ENCODE data around the gene C3AR1.

DNA sequence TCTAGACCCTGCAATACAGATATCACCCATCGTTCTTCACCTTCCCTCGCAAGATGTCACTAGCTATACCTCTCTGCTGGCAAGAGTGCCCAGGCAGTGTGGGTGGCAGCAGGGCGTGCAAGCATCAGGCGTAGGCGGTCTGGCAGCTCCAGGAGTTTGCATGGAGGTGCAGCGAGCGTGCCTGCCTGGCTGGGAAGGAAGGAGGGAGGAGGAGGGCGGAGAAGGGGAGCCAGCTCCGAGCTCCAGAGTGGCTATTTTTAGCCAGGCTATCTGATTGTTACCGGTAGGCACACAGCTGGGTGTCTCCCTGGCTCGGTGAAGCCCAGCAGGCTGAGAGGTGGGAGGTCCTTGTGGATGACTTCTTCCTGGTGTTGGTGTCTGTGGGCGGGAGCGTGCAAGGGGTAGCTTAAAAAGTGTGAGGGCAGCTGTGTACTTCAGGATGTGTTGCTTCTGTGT is 27.5 kb downstream of the C3AR1 start:
- no peak for TF ChIP-seq ARNTL (CRISPR knock-in tag; IDR thresholded peaks at IDR 0.05; ENCODE audit: borderline replicate concordance, low read depth)
- TF ChIP-seq RARB (CRISPR knock-in tag; IDR thresholded peaks at IDR 0.05) = no peak
- no peak for TF ChIP-seq ZFP3 (CRISPR knock-in tag; IDR thresholded peaks at IDR 0.05)
- TF ChIP-seq ZFP30 (CRISPR knock-in tag; IDR thresholded peaks at IDR 0.05) = no peak
- TF ChIP-seq SNAI2 (CRISPR knock-in tag; IDR thresholded peaks at IDR 0.05) = no peak
- TF ChIP-seq ZC3H10 (CRISPR knock-in tag; IDR thresholded peaks at IDR 0.05) = no peak
- TF ChIP-seq ZNF70 (CRISPR knock-in tag; IDR thresholded peaks at IDR 0.05) = no peak
- TF ChIP-seq CREB5 (CRISPR knock-in tag; IDR thresholded peaks at IDR 0.05; ENCODE audit: low read depth) = no peak
- TF ChIP-seq, protein P1, sequence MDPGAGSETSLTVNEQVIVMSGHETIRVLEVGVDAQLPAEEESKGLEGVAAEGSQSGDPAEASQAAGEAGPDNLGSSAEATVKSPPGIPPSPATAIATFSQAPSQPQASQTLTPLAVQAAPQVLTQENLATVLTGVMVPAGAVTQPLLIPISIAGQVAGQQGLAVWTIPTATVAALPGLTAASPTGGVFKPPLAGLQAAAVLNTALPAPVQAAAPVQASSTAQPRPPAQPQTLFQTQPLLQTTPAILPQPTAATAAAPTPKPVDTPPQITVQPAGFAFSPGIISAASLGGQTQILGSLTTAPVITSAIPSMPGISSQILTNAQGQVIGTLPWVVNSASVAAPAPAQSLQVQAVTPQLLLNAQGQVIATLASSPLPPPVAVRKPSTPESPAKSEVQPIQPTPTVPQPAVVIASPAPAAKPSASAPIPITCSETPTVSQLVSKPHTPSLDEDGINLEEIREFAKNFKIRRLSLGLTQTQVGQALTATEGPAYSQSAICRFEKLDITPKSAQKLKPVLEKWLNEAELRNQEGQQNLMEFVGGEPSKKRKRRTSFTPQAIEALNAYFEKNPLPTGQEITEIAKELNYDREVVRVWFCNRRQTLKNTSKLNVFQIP (CRISPR knock-in tag; IDR thresholded peaks at IDR 0.05; ENCODE audit: borderline replicate concordance, low read depth) = no peak
- no peak for TF ChIP-seq CSDC2 (CRISPR knock-in tag; IDR thresholded peaks at IDR 0.05)
- no peak for TF ChIP-seq TCF4 (CRISPR knock-in tag; IDR thresholded peaks at IDR 0.05; ENCODE audit: borderline replicate concordance)
- TF ChIP-seq, protein P2, sequence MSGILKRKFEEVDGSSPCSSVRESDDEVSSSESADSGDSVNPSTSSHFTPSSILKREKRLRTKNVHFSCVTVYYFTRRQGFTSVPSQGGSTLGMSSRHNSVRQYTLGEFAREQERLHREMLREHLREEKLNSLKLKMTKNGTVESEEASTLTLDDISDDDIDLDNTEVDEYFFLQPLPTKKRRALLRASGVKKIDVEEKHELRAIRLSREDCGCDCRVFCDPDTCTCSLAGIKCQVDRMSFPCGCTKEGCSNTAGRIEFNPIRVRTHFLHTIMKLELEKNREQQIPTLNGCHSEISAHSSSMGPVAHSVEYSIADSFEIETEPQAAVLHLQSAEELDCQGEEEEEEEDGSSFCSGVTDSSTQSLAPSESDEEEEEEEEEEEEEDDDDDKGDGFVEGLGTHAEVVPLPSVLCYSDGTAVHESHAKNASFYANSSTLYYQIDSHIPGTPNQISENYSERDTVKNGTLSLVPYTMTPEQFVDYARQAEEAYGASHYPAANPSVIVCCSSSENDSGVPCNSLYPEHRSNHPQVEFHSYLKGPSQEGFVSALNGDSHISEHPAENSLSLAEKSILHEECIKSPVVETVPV (CRISPR knock-in tag; IDR thresholded peaks at IDR 0.05) = no peak
- no peak for TF ChIP-seq GLIS3 (CRISPR knock-in tag; IDR thresholded peaks at IDR 0.05)
- TF ChIP-seq OSR1 (CRISPR knock-in tag; IDR thresholded peaks at IDR 0.05) = no peak

Measured in SK-N-SH treated with all-trans-retinoic acid at 6 μM for 48 hours (cell line).